Keratinocyte (primary cell): ENCODE data around the gene EFHD1. TPM values are rescaled to one million over a fixed set of nuclear protein-coding genes. Genes with fewer than 3 reads are reported as not detected.

Source experiments
- DNase-seq: peaks from one replicate; pipeline ENCODE4 v3.0.0-alpha.2; 2011; ENCODE audit warnings: low read depth, missing footprints, low spot score
- FAIRE-seq: peaks from 2 replicates; lab custom pipeline; 2011; peaks lifted over from hg19 to GRCh38; lab: Jason Lieb, UNC
- H2AFZ ChIP-seq: 2 replicates; pipeline ENCODE4 v1.6.0; 2012; ENCODE audit warnings: low read length, control low read depth, inconsistent platforms; ENCODE audit not compliant: control insufficient read depth
- H3K27ac ChIP-seq: 2 replicates; pipeline ENCODE4 v1.5.1; 2011; ENCODE audit warnings: low read length; ENCODE audit not compliant: control insufficient read depth, insufficient read depth
- H3K27me3 ChIP-seq: 3 replicates; pipeline ENCODE4 v1.6.0; 2011; ENCODE audit warnings: low read length; ENCODE audit not compliant: control insufficient read depth, insufficient read depth; ENCODE audit errors: extremely low read depth
- H3K36me3 ChIP-seq, 2 experiments: 2 replicates in 1 of 2; 3 replicates in 1 of 2; pipeline ENCODE4 v1.5.1; 2011; ENCODE audit warnings: low read length in 2 of 2, mild to moderate bottlenecking in 1 of 2; ENCODE audit not compliant: control insufficient read depth in 2 of 2, insufficient read depth in 2 of 2; ENCODE audit errors: extremely low read depth in 1 of 2
- H3K4me1 ChIP-seq: 3 replicates; pipeline ENCODE4 v1.5.1; 2011; ENCODE audit warnings: low read length; ENCODE audit not compliant: control insufficient read depth, insufficient read depth; ENCODE audit errors: extremely low read depth
- H3K4me2 ChIP-seq: 3 replicates; pipeline ENCODE4 v1.6.0; 2011; ENCODE audit warnings: low read depth, low read length; ENCODE audit not compliant: control insufficient read depth, insufficient read depth; ENCODE audit errors: extremely low read depth
- H3K4me3 ChIP-seq, 3 experiments: fragments of 200-600 bp in 1 of 3; sonication (generic) in 1 of 3; 2 replicates in 2 of 3; 3 replicates in 1 of 3; pipeline ENCODE4 v1.5.1; 2011 to 2016; ENCODE audit warnings: low read length in 3 of 3, mild to moderate bottlenecking in 3 of 3, control low read depth in 2 of 3, inconsistent platforms in 1 of 3, low read depth in 1 of 3, mixed read lengths in 1 of 3, mixed run types in 1 of 3, moderate library complexity in 1 of 3; ENCODE audit not compliant: control insufficient read depth in 2 of 3, insufficient read depth in 2 of 3; ENCODE audit errors: extremely low read depth in 1 of 3
- H3K79me2 ChIP-seq: 2 replicates; pipeline ENCODE4 v1.6.0; 2012; ENCODE audit warnings: low read length; ENCODE audit not compliant: control insufficient read depth, insufficient read depth
- H3K9ac ChIP-seq: 3 replicates; pipeline ENCODE4 v1.6.0; 2011; ENCODE audit warnings: low read length; ENCODE audit not compliant: control insufficient read depth, insufficient read depth; ENCODE audit errors: extremely low read depth
- H3K9me1 ChIP-seq: 3 replicates; pipeline ENCODE4 v1.6.0; 2011; ENCODE audit warnings: low read length; ENCODE audit not compliant: control insufficient read depth, insufficient read depth; ENCODE audit errors: extremely low read depth
- H3K9me3 ChIP-seq: 2 replicates; pipeline ENCODE4 v1.5.1; 2012; ENCODE audit warnings: low read depth, low read length; ENCODE audit not compliant: control insufficient read depth
- H4K20me1 ChIP-seq: 3 replicates; pipeline ENCODE4 v1.6.0; 2011; ENCODE audit warnings: low read length; ENCODE audit not compliant: control insufficient read depth, insufficient read depth; ENCODE audit errors: extremely low read depth
- EZH2 ChIP-seq: IDR thresholded peaks from one replicate; pipeline ENCODE4 v1.6.1; 2012; ENCODE audit warnings: inconsistent platforms, mild to moderate bottlenecking, low read length, moderate library complexity
- dilution Hi-C: fragments of 300-500 bp; cut with MboI; formaldehyde crosslinking; loops from one replicate; pipeline ENCODE4 v1.7.0; 2020; ENCODE audit warnings: low sequenced_read_pairs; ENCODE audit not compliant: extremely low pct_ligation_motif_present
- polyA plus RNA-seq, 5 experiments: library from polyadenylated mRNA; depleted of rRNA in 3 of 5; stranded (reverse) in 3 of 5; stranded (forward) in 1 of 5; unstranded in 1 of 5; fragments of >200 nt; gene quantifications; 1 replicate in 1 of 5; 2 replicates in 3 of 5; 3 replicates in 1 of 5; pipeline versions ENCODE4 v1.2.1 to v1.2.3, GENCODE V29; 2011 to 2012; ENCODE audit warnings: missing spikeins in 2 of 5, low read depth in 1 of 5, low replicate concordance in 1 of 5
- TF ChIP-seq, protein P1 (sequence below), 3 experiments: IDR thresholded peaks in 1 of 3; conservative IDR thresholded peaks in 1 of 3; optimal IDR thresholded peaks in 1 of 3; 2 replicates in 2 of 3; 3 replicates in 1 of 3; pipeline versions ENCODE3 to v1.5.1; 2011; ENCODE audit warnings: low read length in 3 of 3, mild to moderate bottlenecking in 3 of 3, moderate library complexity in 2 of 3, control low read depth in 1 of 3, inconsistent platforms in 1 of 3; ENCODE audit not compliant: insufficient read depth in 2 of 3; ENCODE audit errors: extremely low read depth in 1 of 3

Gene EFHD1
- polyA plus RNA-seq, 1 donor (not counting 4 experiments of a cell fraction or from before 2014, with no cell fraction given): not detected

- dilution Hi-C loops: no loop called here
- Histone ChIP-seq H3K36me3 (no peaks in the 10 kb centered on the region), H2AFZ (no peak overlapping the region), H3K27me3 (no peaks in the 10 kb centered on the region), H3K27ac (no peak overlapping the region), H3K4me2 (no peak overlapping the region), H3K79me2 (no peaks in the 10 kb centered on the region), H4K20me1 (no peaks in the 10 kb centered on the region), H3K4me3 (no peak overlapping the region), H3K9ac (no peak overlapping the region), H3K9me3 (no peaks in the 10 kb centered on the region), H3K9me1 (no peaks in the 10 kb centered on the region), H3K4me1 (peaks cover 10% of the 10 kb centered on the region)
- TF ChIP-seq EZH2: no peak
- TF ChIP-seq, protein P1, sequence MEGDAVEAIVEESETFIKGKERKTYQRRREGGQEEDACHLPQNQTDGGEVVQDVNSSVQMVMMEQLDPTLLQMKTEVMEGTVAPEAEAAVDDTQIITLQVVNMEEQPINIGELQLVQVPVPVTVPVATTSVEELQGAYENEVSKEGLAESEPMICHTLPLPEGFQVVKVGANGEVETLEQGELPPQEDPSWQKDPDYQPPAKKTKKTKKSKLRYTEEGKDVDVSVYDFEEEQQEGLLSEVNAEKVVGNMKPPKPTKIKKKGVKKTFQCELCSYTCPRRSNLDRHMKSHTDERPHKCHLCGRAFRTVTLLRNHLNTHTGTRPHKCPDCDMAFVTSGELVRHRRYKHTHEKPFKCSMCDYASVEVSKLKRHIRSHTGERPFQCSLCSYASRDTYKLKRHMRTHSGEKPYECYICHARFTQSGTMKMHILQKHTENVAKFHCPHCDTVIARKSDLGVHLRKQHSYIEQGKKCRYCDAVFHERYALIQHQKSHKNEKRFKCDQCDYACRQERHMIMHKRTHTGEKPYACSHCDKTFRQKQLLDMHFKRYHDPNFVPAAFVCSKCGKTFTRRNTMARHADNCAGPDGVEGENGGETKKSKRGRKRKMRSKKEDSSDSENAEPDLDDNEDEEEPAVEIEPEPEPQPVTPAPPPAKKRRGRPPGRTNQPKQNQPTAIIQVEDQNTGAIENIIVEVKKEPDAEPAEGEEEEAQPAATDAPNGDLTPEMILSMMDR (optimal IDR thresholded peaks at IDR 0.05 in 1 of 3, IDR thresholded peaks at IDR 0.05 in 1 of 3, conservative IDR thresholded peaks at IDR 0.05 in 1 of 3; ENCODE audit: extremely low read depth in 1 of 3, insufficient read depth in 2 of 3, low read length in 3 of 3): no peak
- DNase-seq (no peak), FAIRE-seq (no peak)
Observed at GRCh38 chr2:232613538-232614134, 19.8 kb upstream of the EFHD1 start.

DNA sequence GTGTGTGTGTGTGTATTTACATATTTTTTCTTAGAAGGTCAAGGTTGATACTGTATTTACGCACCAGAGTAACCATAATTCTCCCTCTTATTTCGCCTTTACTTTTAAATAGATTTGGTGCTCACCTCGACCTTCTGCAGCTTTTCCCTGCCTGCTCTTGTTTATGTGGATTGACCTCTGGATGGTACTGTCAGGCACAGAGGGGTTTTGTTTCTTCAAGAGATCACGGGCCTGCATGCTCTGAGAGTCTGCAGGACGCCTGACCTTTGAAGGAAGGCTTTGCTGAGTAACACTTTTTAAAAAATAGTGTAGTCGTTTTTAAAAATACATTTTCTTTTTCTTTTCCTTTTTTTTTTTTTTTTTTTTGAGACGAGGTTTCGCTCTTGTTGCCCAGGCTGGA, 18.1 kb upstream of the EFHD1 start:
- TF ChIP-seq EZH2: no peak
- TF ChIP-seq, protein P1 (optimal IDR thresholded peaks at IDR 0.05 in 1 of 3, IDR thresholded peaks at IDR 0.05 in 1 of 3, conservative IDR thresholded peaks at IDR 0.05 in 1 of 3; ENCODE audit: extremely low read depth in 1 of 3, insufficient read depth in 2 of 3, low read length in 3 of 3): no peak
- no peak overlapping the region for H3K9ac ChIP-seq

More for the DNA sequence above, 18.1 kb upstream of the EFHD1 start:
- FAIRE-seq: no peak
- Histone ChIP-seq H3K27ac (no peak overlapping the region), H3K79me2 (no peaks in the 10 kb centered on the region), H3K9me1 (no peaks in the 10 kb centered on the region), H3K36me3 (no peaks in the 10 kb centered on the region), H3K27me3 (no peaks in the 10 kb centered on the region), H3K9me3 (no peaks in the 10 kb centered on the region), H4K20me1 (no peaks in the 10 kb centered on the region), H2AFZ (no peak overlapping the region), H3K4me2 (no peak overlapping the region), H3K4me3 (no peak overlapping the region), H3K4me1 (peaks cover 10% of the 10 kb centered on the region)
- no peak for DNase-seq
- dilution Hi-C loops: no loop called here
